GM18861 (cell line): Measurements from ENCODE around the gene RIPPLY2.
"Not testable (repeated sequence)": the region's sequence is repeated elsewhere in the genome, so short reads cannot be mapped to it uniquely, and the experiment has no call there.

Source experiments
- ATAC-seq: cut with Tn5 transposase; IDR thresholded peaks from one replicate; pipeline ENCODE4 v1.9.1; 2021; ENCODE audit not compliant: unreplicated experiment

Gene RIPPLY2, protein sequence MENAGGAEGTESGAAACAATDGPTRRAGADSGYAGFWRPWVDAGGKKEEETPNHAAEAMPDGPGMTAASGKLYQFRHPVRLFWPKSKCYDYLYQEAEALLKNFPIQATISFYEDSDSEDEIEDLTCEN

DNA sequence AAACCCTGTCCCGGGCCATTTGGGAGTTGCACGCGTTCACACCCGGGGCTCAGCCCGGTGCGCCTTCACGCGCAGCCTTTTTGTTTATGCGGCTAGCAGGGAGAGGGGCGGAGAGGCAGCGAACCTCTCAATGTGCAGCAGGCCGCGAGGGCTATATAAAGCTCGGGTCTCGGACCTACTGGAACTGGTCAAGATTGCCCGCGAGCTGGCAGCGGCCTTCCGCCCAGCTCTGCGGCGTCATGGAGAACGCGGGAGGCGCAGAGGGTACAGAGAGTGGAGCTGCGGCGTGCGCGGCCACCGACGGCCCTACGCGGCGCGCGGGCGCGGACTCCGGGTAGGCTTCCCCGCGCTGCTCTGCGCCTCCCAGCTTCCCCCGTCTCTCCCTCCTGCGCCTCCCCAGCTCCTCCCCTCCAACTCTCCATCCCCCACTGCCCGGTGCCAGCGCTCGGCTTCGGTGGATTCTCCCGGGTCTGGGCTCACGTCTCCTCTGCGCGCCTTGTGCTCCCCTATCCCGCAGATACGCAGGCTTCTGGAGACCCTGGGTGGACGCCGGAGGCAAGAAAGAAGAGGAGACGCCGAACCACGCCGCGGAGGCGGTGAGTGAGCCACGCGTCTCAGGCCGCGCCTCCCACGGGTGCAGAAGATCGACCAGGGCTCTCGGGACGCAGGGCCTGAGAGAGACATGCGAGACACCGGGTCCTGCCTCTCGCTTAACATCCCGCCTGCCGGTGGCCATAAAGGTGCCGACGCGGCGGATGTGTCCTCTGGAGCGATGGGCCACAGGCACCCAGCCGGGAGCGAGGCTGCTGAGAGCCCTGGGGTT, at the start of gene RIPPLY2:
Gene RIPPLY2 (plus strand): TSS at position 183 of the 823 bp plus-strand sequence. CDS start 57 bp downstream, at position 240.
- ATAC-seq, result peak; percentile 50

DNA sequence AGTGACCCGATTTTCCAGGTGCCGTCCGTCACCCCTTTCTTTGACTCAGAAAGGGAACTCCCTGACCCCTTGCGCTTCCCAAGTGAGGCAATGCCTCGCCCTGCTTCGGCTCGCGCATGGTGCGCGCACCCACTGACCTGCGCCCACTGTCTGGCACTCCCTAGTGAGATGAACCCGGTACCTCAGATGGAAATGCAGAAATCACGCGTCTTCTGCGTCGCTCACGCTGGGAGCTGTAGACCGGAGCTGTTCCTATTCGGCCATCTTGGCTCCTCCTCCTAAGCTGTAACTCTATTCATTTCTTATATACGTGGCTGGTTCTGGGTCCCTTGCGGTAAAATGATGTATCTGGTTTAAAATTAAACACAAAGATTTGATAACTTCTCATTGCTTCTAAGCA, 49.7 kb upstream of the RIPPLY2 start:
- ATAC-seq, result not testable (repeated sequence)

DNA sequence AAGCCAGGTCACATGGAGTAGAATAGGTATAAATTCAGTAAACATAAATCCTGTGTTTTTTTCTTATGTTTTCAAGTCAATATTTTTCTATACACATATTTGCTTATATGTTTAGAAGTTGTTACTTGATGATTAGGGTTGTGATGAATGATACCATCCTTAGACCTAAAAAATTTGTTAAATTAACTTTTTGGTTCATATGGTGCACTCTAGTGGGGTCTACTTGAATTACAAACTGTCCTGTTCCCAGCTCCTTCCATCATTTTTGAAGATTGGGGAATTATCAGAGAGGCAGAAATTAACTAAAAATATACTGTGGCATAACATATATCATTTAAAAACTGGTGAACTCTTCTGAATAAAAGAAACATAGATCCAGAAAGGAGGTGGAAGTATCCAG, 48.3 kb upstream of the RIPPLY2 start:
- ATAC-seq, result no peak

DNA sequence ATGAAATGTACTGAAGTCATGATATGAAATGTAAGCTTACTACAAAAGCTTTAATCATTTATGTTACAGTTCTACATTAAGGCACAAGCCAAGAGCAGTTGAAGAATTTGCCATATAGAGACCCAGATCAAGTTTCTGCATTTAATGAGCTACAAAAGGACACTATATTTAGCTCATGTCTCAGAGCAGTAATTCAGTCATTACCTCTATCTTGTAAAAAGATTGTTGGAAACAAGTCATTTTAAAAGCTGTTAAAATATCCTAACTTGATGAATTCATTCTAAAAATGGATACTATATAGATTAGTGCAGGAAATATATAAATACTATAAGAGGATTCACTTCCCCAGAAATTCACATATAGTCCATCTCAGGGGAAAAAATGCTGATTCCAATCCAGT, 45.2 kb upstream of the RIPPLY2 start:
- no peak for ATAC-seq

DNA sequence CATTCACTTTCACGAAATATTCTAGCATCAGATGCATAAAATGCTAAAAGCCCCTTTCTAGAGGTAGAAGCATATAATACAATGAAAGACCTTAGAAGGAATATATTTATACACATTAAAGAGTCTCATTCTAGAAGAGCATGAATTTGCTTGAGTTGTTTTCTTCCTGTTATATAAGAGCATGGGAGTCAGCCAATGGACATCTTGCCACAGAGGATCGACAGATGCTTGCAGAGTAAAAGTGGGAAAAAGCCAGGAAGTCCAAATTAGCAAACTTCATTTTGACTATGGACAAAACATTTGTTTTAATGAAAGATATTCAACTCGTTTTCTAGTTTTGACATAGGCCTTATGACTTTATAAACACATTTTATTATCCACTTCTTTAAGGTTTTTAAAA, 44.2 kb upstream of the RIPPLY2 start:
- no peak for ATAC-seq

DNA sequence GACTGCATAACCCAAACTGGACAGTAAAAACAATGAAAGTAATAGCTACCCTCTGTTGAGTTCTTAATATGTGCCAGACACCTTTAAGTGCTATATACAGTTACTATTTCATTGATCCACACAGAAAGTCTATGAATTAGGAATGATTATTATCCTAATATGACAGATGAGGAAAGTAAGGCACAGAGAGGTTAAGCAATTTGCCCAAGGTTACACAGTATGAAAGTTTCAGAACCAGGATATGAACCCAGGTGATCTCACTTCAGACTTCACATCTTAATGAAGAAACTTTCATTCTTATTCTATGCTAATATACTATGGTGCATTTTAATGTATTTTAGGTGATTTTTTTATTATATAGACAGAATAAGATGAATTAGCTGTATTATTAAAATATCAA, 40.6 kb upstream of the RIPPLY2 start:
- no peak for ATAC-seq

DNA sequence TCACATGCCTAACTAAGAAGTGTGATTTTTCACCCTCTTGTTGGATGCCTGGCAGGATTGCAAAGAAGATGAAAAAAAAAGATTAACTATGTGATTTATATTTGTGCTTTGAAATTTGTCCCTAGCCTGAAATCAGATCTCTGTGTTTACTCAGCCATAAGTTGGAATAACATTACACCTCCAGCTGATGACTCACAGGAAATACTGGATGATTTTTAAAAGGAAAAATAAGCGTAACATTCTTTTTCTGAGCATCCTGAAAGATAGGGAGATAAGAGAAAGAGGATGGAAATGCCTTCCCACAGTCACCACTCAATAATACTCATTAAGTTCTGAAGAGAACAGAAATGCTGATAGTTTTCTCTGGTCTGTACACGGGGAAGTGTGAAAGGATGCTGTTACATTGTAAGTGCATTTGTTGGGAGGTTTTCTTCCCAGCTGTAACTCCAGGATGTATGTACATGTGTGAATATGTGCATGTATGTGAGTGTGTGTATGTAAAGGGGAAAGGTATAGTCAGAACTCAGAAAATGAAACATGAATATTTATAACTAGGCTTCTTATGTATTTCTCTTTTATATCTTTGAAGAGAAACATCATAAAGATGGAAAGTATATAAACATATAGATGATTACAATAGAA, 37.4 kb upstream of the RIPPLY2 start:
- ATAC-seq, result no peak

DNA sequence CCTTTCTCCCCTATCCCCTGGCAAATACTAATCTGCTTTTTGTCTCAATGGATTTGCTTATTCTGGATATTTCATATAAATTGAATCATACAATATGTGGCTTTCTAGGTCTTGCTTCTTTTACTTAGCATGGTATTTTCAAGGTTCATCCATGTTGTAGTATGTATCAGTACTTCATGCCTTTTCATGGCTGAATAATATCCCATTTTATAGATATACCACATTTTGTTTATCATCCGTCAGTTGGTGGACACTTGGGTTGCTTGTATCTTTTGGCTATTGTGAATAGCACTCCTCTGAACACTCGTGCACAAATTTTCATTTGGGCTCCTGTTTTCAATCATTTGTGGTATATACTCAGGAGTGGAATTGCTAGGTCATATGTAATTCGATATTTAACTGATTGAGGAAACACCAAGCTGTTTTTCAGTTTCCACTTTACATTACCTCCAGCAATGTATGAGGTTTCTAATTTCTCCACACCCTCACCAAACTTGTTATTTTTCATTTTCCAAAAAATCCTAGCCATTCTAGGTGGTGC, 30.5 kb upstream of the RIPPLY2 start:
- ATAC-seq, result no peak

DNA sequence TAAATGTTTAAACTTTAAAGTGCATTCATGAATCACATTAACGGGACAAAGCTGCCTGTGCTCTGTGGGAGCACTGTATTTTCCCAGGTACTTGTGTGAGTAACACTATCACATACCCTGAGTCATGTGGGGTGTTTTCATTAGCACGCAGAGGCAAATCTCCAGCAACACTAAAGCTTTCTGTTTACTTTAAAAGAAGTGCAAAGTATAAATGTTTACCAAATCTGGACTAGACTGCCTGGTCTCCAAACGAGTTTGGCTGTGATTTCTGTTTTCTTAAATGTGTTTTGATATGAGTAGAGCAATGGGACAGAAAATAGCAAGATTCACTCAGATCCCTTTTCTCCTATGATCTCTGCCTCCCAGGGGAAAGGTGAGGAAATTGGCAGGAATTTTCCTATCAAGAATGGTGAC, 28.8 kb upstream of the RIPPLY2 start:
- ATAC-seq, result no peak

DNA sequence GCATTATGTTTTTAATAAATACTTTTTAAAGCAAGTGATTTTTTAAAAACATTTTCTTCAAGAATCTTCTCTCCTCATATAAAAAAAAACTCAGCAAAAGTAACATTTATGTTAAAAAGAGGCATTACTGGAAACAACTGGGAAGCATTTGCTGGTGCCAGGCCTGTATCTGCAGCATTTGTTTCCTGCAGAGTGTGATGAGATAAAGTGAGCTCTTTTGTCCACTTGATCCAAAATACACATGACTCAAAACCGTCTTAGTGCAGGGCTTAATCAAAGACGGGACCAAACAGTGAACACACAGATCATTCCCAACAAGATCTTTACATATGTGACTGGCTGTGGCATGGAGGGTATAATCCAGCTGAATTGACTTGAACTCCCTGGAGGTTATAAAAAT, 28.3 kb upstream of the RIPPLY2 start:
- ATAC-seq, result no peak

DNA sequence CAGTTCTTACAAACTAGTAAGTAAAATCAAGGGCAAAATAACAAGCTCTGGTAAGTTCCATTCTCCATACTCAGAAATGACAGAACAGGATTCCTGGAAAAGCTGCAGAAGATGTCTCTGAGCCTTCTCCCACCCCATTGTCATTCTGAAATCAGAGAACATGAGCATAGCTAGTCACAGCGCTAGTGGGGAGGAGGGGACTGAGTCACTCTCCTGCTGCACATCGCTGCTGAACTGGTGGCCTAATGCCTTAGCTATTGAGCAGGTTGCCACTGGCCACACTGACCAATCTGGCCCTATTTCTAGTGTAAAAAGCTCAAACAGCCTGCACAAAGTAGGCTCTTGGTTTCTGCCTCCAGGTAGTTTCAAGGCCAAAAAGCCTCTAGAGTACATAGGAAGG, 26.1 kb upstream of the RIPPLY2 start:
- ATAC-seq, result no peak

DNA sequence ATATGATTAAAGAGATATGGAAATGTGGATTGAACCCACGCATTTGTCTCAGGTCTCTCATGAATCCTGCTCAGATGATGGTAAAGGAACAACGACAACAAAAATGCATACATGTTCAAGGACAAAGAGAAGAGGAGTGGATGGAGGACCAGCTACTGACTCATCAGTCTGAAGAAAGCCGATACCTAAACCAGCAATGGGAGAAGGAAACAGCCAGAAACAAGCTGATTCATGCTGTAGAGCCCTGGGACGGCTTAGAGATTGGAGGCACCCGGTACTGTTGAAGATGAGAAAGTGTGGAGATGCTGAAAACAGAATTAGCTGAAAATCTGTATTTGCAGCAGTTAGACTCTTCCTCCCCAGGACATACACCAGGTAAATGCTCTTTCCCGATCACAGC, 14.4 kb upstream of the RIPPLY2 start:
- no peak for ATAC-seq

DNA sequence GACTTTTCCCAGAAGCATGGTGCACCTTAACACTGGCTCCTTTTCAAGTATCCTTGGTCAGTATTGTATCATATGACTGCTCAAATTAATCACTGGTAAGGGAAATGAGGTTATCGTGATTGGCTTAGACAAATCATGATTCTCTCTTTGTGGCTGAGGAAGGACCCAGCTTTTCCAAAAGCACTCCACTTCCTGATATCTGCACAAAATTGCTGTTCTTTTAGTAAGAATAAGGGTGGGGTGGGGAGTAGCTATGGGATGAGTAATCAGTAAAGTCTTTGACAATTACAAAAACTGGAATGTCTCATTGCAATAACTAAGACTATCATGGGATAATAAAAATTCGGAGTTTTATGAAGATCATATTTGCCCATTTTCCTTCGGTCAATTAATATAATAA, 9.0 kb upstream of the RIPPLY2 start:
- no peak for ATAC-seq

DNA sequence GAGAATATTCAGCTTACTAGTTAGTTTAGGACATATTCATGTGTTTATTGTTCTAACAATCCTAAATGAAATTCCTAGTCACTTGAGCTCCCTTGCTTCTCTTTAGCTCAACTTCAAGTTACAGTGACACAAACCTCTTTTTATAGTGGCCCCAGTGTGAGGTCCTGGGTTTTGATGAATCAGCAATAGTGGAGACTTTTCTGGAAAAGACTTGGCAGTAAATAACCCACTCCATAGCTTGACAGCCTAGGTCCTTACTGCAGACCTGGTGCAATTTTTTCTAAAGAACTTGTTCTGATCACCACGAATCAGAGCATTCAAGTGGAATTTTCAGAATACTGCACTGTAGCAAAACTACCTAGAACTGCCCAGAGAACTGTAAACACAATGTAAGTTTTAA, 6.9 kb upstream of the RIPPLY2 start:
- no peak for ATAC-seq

DNA sequence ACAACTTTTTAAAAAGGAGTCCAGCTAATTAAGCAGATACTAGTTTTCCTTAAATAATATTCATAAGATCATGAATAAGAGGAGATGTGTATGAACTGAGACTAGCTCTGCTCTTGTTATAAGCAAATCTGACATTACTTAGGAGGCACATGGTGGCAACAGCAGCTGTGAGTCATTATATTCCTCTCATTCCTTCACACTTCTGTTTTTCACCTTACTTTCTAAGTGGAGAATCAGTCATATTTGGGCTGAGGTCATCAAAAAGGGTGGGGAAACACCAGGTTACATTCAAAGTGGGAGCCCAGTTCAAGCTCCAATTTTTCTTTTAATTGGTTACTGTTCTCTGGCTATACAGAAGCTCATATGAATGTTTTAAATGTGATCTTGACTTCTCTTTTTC, 6.0 kb upstream of the RIPPLY2 start:
- peak; percentile 88 for ATAC-seq

DNA sequence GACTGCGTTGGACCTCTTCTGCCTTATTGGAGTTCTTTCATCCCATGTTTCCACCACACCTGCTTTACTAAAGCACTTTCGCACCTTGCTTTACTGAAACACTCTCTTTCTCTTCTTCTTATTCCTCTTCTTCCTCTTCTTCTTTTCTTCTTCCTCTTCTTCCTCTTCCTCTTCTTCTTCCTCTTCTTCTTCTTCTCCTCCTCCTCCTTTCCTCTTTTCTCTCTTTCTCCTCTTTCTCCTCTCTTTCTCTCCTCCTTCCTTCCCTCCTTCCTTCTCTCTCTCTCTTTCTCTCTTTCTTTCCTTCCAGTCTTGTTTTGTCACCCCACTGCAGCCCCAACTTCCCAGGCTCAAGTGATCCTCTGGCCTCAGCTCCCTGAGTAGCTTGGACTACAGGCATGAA, 4.0 kb upstream of the RIPPLY2 start:
- no peak for ATAC-seq

DNA sequence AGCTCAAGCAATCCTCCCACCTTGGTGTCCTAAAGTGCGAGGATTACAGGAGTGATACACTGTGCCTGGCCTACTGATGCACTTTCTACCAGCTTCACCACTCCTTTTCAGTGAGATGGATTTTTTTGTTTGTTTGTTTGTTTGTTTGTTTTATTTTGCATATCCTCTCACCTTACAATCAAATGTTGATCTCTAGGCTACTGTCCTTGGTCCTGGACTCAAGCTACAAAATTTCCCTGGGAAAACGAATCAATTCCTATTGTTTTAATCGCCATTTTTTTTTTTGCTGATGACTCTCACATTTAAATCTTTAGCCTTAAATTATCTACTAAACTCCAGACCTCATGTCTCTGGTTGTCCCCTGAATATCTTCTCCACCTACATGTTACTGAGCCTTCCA, 3.5 kb upstream of the RIPPLY2 start:
- no peak for ATAC-seq

DNA sequence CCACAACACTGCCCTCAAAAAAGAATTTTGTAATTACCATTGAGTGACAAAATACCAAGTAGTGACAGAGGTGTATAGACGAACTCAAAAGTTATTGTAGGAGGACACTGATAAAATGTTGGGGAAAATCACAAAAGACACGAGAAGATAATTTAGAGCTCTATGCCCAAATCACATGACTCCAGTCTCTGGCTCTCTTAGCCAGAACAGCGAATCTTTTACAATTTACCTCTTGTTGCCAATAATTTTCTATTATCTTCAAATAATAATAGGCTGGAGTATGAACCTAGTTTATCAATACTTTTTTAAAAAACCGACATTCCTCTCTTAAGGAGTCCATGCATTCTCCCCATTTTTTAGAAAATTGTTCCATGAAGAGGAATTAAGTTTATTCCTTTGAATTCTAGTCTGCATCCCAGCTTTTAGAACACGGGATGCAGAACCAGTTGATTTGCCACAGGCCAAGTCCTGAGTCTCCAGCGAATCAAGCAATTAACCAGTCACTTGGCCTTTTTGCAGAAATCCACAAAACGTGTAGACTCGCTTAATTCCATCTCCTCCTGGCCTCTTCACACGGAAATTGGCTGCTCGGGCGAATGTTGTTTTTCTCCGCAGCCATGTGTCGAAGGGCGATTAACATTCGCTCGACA, 507 bp upstream of the RIPPLY2 start:
- no peak for ATAC-seq

DNA sequence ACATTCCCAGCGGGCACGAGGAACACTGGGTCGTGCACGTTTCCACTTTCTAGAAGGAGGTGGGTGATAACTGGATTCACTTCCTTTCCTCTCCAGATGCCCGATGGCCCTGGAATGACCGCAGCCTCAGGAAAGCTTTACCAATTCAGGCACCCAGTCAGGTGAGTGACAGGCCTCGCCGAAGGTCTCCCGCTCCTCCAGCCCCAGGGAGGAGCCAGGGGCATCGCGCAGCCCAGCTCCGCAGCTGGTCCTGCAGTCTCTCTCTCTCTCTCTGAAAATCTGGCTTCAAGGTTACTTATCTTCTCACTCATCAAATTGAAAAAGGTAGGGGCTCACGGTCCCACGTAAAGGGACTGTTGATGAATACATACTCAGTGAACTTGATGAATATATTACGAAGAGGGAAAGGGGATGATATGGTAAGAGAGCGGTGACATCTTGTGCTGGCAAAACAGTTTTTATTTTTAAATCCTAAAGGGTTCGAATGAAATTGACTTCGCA, 891 bp downstream of the RIPPLY2 start:
- ATAC-seq, result no peak

DNA sequence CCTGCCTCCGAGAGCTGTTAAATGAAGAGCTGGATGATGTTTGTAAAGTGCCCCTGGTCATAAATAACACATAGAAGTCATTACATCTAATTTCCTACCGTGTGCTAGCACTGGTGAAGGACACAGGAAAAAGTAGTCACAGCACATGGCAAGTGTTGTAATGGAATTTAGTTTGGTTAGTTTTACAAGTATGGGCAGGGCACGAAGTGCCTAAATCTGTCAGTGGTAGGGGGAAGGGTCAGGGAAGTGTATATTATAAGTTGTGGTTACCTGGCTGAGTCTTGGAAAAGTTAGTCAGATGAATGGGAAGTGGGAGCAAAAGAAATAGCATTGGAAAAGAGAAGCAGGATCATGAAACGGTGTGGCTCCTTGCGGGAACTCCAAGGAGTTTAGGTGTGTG, 1.6 kb downstream of the RIPPLY2 start:
- no peak for ATAC-seq
